Transverse colon (tissue), 4 donors: ENCODE data around the gene SELENON. TPM values are rescaled to one million over a fixed set of nuclear protein-coding genes. Genes with fewer than 3 reads are reported as not detected.

Experiments
- DNase-seq: peaks from one replicate; pipeline ENCODE4 v3.0.0-alpha.2; 2019
- H3K27ac ChIP-seq, 4 donors: fragments of 200-600 bp; sonication (generic); 2 replicates each; pipeline ENCODE4 v1.5.1; 2016 to 2018; ENCODE audit warnings: inconsistent platforms in 4 of 4
- H3K27me3 ChIP-seq: fragments of 200-600 bp; sonication (generic); 2 replicates; pipeline ENCODE4 v1.5.1; 2017; ENCODE audit warnings: inconsistent platforms
- H3K36me3 ChIP-seq, 4 donors: fragments of 200-600 bp; sonication (generic); 2 replicates each; pipeline ENCODE4 v1.5.1; 2017 to 2019; ENCODE audit warnings: inconsistent platforms in 4 of 4
- H3K4me1 ChIP-seq, 4 donors: fragments of 200-600 bp; sonication (generic); 2 replicates each; pipeline ENCODE4 v1.5.1; 2017 to 2020; ENCODE audit warnings: inconsistent platforms in 4 of 4
- H3K4me3 ChIP-seq, 4 donors: fragments of 200-600 bp; sonication (generic); 1 replicate in 1 of 4; 2 replicates in 3 of 4; pipeline versions ENCODE4 v1.5.1 to v1.6.1; 2017 to 2019; ENCODE audit warnings: inconsistent platforms in 4 of 4
- H3K9me3 ChIP-seq, 2 donors: fragments of 200-600 bp; sonication (generic); 2 replicates each; pipeline ENCODE4 v1.5.1; 2017 to 2019; ENCODE audit warnings: inconsistent platforms in 2 of 2
- EP300 ChIP-seq: sonication (generic); formaldehyde crosslinking; IDR thresholded peaks from one replicate; pipeline ENCODE4 v1.6.1; 2017; ENCODE audit warnings: antibody characterized with exemption, low read depth
- POLR2A ChIP-seq: fragments of 450-650 bp; IDR thresholded peaks from one replicate; pipeline ENCODE4 v1.6.1; 2016; ENCODE audit warnings: antibody characterized with exemption, mild to moderate bottlenecking, moderate library complexity
- POLR2AphosphoS5 ChIP-seq, 3 donors: sonication (generic); formaldehyde crosslinking; IDR thresholded peaks; one replicate each; pipeline ENCODE4 v1.6.1; 2016; ENCODE audit warnings: antibody characterized with exemption in 3 of 3
- WGBS, 2 donors: methylation state at CpG; one replicate each; pipeline ENCODE4 v1.1.5; 2018; ENCODE audit warnings: low coverage in 1 of 2; 5-methylcytosine and 5-hydroxymethylcytosine counted together
- in situ Hi-C, 4 donors: fragments of 200-750 bp; cut with MboI; loops; one replicate each; pipeline versions ENCODE4 v1.15.0 to v1.15.1; 2017; ENCODE audit warnings: low sequenced_read_pairs in 3 of 4, low pct_ligation_motif_present in 1 of 4, low pct_unique_long_range_greater_than_20kb in 1 of 4
- intact Hi-C: fragments of 100-400 bp; cut with DNase I; formaldehyde crosslinking; loops from one replicate; pipeline ENCODE4 v1.15.1; 2023; ENCODE audit warnings: low total_unique reads
- total RNA-seq, 4 donors: library from RNA; depleted of rRNA; stranded (reverse); fragments of >200 nt; gene quantifications; one replicate each; pipeline ENCODE4 v1.1.0, GENCODE V29; 2016
- TF ChIP-seq, protein P1 (sequence below), 5 experiments: fragments of 200-600 bp in 3 of 5; fragments of 450-650 bp in 2 of 5; sonication (generic) in 3 of 5; IDR thresholded peaks; 1 replicate in 2 of 5; 2 replicates in 3 of 5; pipeline ENCODE4 v1.5.1; 2016 to 2017; ENCODE audit warnings: antibody characterized with exemption in 5 of 5, inconsistent platforms in 3 of 5, mild to moderate bottlenecking in 2 of 5, moderate library complexity in 1 of 5

Gene SELENON
- total RNA-seq, 4 donors from 2014 or later: 17.1 to 68.1 (median 24.4) TPM

DNA sequence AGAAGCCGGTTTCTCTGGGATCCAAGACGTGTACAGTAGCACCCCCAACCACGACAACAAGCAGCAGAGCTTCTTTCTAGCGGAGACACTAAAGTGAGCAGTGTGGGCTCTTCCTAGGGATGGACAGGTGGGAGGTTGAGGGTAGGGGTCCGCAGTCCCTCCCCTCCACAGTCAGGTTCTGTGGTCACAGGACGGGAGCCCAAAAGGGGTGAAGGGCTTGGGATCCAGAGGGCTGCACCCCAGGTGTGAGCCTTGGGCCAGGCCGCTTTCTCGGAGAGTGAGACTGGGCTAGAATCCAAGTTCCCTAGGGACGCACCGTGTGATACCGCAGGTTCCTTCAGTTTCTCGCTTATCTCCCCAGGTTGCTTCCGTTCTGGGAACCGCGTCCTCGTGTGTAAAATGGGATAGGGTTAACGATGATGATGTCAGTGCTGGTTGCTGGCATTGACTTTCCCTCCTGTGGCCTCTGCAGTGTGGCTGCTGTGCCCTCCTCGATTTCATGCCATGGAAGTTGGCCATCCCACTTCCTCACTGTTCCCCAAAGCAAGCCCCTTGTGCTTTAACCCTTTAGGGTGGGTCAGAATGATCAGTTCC is 17.3 kb upstream of the SELENON start:
- Histone ChIP-seq H3K4me1 (peaks cover 0 to 32% (median 0%) of the 10 kb centered on the region in 4 donors), H3K9me3 (no peaks in the 10 kb centered on the region), H3K36me3 (no peaks in the 10 kb centered on the region), H3K27me3 (no peaks in the 10 kb centered on the region), H3K4me3 (no peak overlapping the region), H3K27ac (no peak overlapping the region)
- in situ Hi-C loops (loop anchor here in 1 of 4 donors (25.0 kb wide), 1 partner anchor 170 kb away; the partner anchor contains the start of gene MAN1C1), intact Hi-C loops (no loop called here)
- DNase-seq: no peak
- 70 to 75% methylated on average over 3 to 16 of the region's 18 CpGs for WGBS, 2 donors
- TF ChIP-seq EP300 (no peak), POLR2AphosphoS5 (IDR thresholded peaks at IDR 0.05) (no peak), POLR2A (no peak)
- TF ChIP-seq, protein P1, sequence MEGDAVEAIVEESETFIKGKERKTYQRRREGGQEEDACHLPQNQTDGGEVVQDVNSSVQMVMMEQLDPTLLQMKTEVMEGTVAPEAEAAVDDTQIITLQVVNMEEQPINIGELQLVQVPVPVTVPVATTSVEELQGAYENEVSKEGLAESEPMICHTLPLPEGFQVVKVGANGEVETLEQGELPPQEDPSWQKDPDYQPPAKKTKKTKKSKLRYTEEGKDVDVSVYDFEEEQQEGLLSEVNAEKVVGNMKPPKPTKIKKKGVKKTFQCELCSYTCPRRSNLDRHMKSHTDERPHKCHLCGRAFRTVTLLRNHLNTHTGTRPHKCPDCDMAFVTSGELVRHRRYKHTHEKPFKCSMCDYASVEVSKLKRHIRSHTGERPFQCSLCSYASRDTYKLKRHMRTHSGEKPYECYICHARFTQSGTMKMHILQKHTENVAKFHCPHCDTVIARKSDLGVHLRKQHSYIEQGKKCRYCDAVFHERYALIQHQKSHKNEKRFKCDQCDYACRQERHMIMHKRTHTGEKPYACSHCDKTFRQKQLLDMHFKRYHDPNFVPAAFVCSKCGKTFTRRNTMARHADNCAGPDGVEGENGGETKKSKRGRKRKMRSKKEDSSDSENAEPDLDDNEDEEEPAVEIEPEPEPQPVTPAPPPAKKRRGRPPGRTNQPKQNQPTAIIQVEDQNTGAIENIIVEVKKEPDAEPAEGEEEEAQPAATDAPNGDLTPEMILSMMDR (IDR thresholded peaks at IDR 0.05): no peak

DNA sequence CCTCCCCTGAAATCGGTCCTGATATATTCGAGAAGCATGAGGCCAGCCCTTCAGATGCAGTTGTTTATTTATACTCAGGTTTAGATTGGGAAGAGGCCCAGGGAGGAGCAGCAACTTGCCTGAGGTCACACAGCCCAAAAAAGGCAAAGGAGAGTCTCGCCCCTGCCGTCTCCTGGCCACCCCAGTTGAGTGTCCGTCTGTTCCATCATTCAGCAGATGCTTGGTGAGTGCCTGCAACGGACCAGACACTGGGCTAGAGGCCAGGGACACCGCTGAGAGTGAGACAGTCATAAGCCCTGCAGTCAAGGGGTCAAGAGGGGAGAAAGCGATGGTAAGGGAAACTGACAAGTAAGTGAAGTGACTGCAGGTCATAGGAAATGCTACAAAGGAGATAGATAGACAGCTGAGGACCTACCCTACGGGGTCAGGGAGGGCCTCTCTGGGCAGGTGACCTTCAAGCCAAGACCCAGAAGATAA is 15.4 kb upstream of the SELENON start:
- intact Hi-C loops: loop anchor here (1.0 kb wide), 1 partner anchor 30 kb away; no protein-coding TSS in a partner anchor
- in situ Hi-C loops: loop anchor here in 1 of 4 donors (25.0 kb wide), 1 partner anchor 172 kb away; the partner anchor contains the start of gene MAN1C1
- no peak overlapping the region for H3K27ac ChIP-seq
- H3K27me3 ChIP-seq: no peaks in the 10 kb centered on the region
- 42 to 66% methylated on average over 4 to 9 of the region's 9 CpGs for WGBS, 2 donors
- H3K4me3 ChIP-seq: no peak overlapping the region
- H3K4me1 ChIP-seq: peaks cover 0 to 30% (median 0%) of the 10 kb centered on the region in 4 donors
- no peaks in the 10 kb centered on the region for H3K36me3 ChIP-seq
- DNase-seq: no peak
- H3K9me3 ChIP-seq: no peaks in the 10 kb centered on the region
- TF ChIP-seq POLR2AphosphoS5 (IDR thresholded peaks at IDR 0.05) (no peak), POLR2A (no peak), EP300 (no peak)

GRCh38 chr1:25785333-25786067 is 14.5 kb upstream of the SELENON start:
- TF ChIP-seq EP300 (no peak), POLR2A (no peak), POLR2AphosphoS5 (IDR thresholded peaks at IDR 0.05) (no peak)
- TF ChIP-seq, protein P1 (IDR thresholded peaks at IDR 0.05): no peak
- peaks cover 0 to 22% (median 0%) of the 10 kb centered on the region in 4 donors for H3K4me1 ChIP-seq
- peak overlapping the region in 1 of 4 donors; percentile 15 for H3K27ac ChIP-seq
- WGBS, 2 donors: 62 to 75% methylated on average over 5 to 10 of the region's 10 CpGs
- no peak for DNase-seq
- no peak overlapping the region for H3K4me3 ChIP-seq
- no peaks in the 10 kb centered on the region for H3K9me3 ChIP-seq
- intact Hi-C loops: loop anchor here (1.0 kb wide), 1 partner anchor 29 kb away; no protein-coding TSS in a partner anchor
- in situ Hi-C loops: loop anchor here in 1 of 4 donors (25.0 kb wide), 1 partner anchor 173 kb away; the partner anchor contains the start of gene MAN1C1
- no peaks in the 10 kb centered on the region for H3K36me3 ChIP-seq
- H3K27me3 ChIP-seq: no peaks in the 10 kb centered on the region

DNA sequence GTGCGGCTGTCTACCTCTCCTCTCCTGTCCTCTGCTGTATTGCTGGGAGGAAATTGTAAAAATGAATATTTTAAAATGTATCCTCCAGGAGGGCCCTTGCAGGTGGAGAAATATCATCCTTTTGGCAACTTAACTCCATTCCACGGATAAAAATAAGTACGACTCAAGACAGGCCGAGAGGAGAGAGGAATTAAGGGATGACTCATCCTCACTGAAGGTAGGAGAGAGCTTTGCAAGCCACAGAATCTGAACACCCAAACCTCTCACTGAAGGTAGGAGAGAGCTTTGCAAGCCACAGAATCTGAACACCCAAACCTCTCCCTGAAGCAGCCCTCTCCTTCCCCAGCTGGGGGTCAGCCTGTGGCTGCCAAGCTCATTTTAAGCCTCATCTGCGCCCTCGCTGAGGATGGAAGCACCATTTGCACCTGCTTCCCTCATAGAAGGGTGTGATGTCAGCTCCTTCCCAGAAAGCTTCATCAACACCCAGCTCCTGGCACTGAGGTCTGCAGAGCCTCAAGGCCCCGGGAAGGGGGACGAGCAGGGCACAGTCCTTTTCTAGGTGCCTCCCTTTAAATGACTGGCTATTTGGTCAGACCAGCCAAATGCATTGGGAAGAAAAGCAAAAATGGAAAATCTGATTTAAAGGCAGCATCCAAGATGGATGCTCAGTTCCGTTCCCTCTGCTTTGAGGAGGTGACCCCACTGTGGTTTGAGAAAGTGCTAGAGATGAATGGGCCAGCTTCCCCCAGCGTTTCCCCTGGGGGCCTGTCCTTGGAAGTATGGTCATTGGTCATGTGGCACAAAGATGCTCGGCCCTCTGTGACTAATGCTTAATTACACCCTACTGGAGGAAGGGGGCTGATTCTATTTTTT is 12.9 kb upstream of the SELENON start:
- Histone ChIP-seq H3K9me3 (no peaks in the 10 kb centered on the region), H3K27me3 (no peaks in the 10 kb centered on the region), H3K36me3 (no peaks in the 10 kb centered on the region), H3K4me3 (no peak overlapping the region), H3K27ac (peak overlapping the region in 1 of 4 donors; percentile 45), H3K4me1 (peaks cover 0 to 19% (median 0%) of the 10 kb centered on the region in 4 donors)
- intact Hi-C loops: no loop called here
- DNase-seq: no peak
- 42 to 77% methylated on average over 5 to 11 of the region's 11 CpGs for WGBS, 2 donors
- TF ChIP-seq POLR2A: no peak
- TF ChIP-seq POLR2AphosphoS5 (IDR thresholded peaks at IDR 0.05): no peak
- TF ChIP-seq EP300: no peak
- TF ChIP-seq, protein P1 (IDR thresholded peaks at IDR 0.05): no peak
- in situ Hi-C loops: loop anchor here in 1 of 4 donors (25.0 kb wide), 1 partner anchor 175 kb away; the partner anchor contains the start of gene MAN1C1
